ENCODE measurements around the gene NTF3. TPM values are rescaled to one million over a fixed set of nuclear protein-coding genes. Genes with fewer than 3 reads are reported as not detected.

Gene NTF3
- total and polyA plus RNA-seq, 2 donors (not counting 1 experiment from before 2014, with no cell fraction given) = not detected

DNA sequence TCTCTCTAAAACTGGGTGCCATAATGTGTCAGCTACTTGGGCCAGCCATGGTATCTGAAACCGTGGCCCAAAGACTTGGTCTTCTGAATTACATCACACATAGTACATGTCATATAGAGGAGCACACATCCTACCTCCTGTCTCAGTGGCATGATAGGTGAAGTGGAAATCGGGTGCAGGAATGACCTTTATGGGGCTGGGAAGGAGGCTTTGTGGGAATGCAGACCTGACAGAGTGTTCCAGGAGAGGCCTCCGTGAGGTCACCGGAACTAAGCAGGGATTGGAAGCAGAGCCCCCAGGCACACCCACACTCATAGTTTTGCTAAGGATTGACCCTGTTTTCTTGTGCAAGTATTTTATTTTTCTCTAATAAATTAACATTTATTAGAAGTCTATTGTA lies 82.6 kb downstream of the NTF3 start:
- Mint-ChIP-seq H3K9me3 (ENCODE audit: insufficient read depth) (no peaks in the 10 kb centered on the region), H3K27me3 (peaks cover 14% of the 10 kb centered on the region), H3K4me3 (no peak overlapping the region), H3K4me1 (no peaks in the 10 kb centered on the region), H3K27ac (no peak overlapping the region)
- no peak for TF ChIP-seq EZH2 (IDR thresholded peaks at IDR 0.05; ENCODE audit: borderline replicate concordance, insufficient read depth, low read depth, low read length, poor library complexity, severe bottlenecking)
- TF ChIP-seq, protein P1, sequence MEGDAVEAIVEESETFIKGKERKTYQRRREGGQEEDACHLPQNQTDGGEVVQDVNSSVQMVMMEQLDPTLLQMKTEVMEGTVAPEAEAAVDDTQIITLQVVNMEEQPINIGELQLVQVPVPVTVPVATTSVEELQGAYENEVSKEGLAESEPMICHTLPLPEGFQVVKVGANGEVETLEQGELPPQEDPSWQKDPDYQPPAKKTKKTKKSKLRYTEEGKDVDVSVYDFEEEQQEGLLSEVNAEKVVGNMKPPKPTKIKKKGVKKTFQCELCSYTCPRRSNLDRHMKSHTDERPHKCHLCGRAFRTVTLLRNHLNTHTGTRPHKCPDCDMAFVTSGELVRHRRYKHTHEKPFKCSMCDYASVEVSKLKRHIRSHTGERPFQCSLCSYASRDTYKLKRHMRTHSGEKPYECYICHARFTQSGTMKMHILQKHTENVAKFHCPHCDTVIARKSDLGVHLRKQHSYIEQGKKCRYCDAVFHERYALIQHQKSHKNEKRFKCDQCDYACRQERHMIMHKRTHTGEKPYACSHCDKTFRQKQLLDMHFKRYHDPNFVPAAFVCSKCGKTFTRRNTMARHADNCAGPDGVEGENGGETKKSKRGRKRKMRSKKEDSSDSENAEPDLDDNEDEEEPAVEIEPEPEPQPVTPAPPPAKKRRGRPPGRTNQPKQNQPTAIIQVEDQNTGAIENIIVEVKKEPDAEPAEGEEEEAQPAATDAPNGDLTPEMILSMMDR (IDR thresholded peaks at IDR 0.05) = no peak
- Histone ChIP-seq H3K4me1 (ENCODE audit: control insufficient read depth in 2 of 2, insufficient read depth in 2 of 2, low read length in 2 of 2) (peaks cover 0 to 3% of the 10 kb centered on the region in 2 donors), H3K36me3 (replicated peaks in 1 of 2; ENCODE audit: control extremely low read depth in 1 of 2, control insufficient read depth in 1 of 2, extremely low read depth in 1 of 2, insufficient read depth in 2 of 2, low read length in 1 of 2) (no peaks in the 10 kb centered on the region), H3K27ac (ENCODE audit: low read length in 2 of 2) (no peak overlapping the region), H2AFZ (ENCODE audit: insufficient read depth, low read depth, low read length, poor library complexity, severe bottlenecking) (no peak overlapping the region), H3K9me3 (ENCODE audit: control extremely low read depth in 1 of 3, control insufficient read depth in 2 of 3, insufficient read depth in 1 of 3, low read length in 2 of 3) (peaks cover 0 to 10% (median 0%) of the 10 kb centered on the region in 3 donors), H3K27me3 (replicated peaks in 1 of 4; ENCODE audit: control extremely low read depth in 1 of 4, control insufficient read depth in 3 of 4, insufficient read depth in 4 of 4, low read length in 3 of 4) (peaks cover 0 to 5% (median 1%) of the 10 kb centered on the region in 4 experiments), H4K20me1 (ENCODE audit: control insufficient read depth, insufficient read depth, low read length, poor library complexity, severe bottlenecking) (no peaks in the 10 kb centered on the region), H3K9ac (ENCODE audit: low read length) (no peak overlapping the region), H3K4me2 (replicated peaks; ENCODE audit: low read depth, low read length, poor library complexity, severe bottlenecking) (no peak overlapping the region), H3K4me3 (ENCODE audit: control extremely low read depth in 1 of 5, extremely low read depth in 1 of 5, insufficient read depth in 1 of 5, low read depth in 2 of 5, low read length in 4 of 5) (no peak overlapping the region), H3K79me2 (ENCODE audit: control insufficient read depth, insufficient read depth, low read length) (no peaks in the 10 kb centered on the region)
- POLR2A ChIA-PET = no interaction called here
- ATAC-seq (ENCODE audit: low read depth) (no peak), DNase-seq (no peak)
- intact Hi-C loops (cut with micrococcal nuclease) = loop anchor here (5.0 kb wide), 1 partner anchor 492 kb away; no protein-coding TSS in a partner anchor
- CTCF ChIA-PET = no interaction called here
- 100% methylated on average over 2 of the region's 4 CpGs for WGBS (ENCODE audit: insufficient coverage)

- H3K4me3 ChIP-seq (ENCODE audit: control extremely low read depth in 1 of 5, extremely low read depth in 1 of 5, insufficient read depth in 1 of 5, low read depth in 2 of 5, low read length in 4 of 5) = no peak overlapping the region
- ChIA-PET POLR2A (no interaction called here), CTCF (no interaction called here)
- H3K27me3 Mint-ChIP-seq = peaks cover 14% of the 10 kb centered on the region
- H2AFZ ChIP-seq (ENCODE audit: insufficient read depth, low read depth, low read length, poor library complexity, severe bottlenecking) = no peak overlapping the region
- WGBS (ENCODE audit: insufficient coverage) = 100% methylated on average over 1 of the region's 1 CpG
- H3K4me1 Mint-ChIP-seq = no peaks in the 10 kb centered on the region
- no peak overlapping the region for H3K4me2 ChIP-seq (replicated peaks; ENCODE audit: low read depth, low read length, poor library complexity, severe bottlenecking)
- H3K36me3 ChIP-seq (replicated peaks in 1 of 2; ENCODE audit: control extremely low read depth in 1 of 2, control insufficient read depth in 1 of 2, extremely low read depth in 1 of 2, insufficient read depth in 2 of 2, low read length in 1 of 2) = no peaks in the 10 kb centered on the region
- H4K20me1 ChIP-seq (ENCODE audit: control insufficient read depth, insufficient read depth, low read length, poor library complexity, severe bottlenecking) = no peaks in the 10 kb centered on the region
- H3K9me3 ChIP-seq (ENCODE audit: control extremely low read depth in 1 of 3, control insufficient read depth in 2 of 3, insufficient read depth in 1 of 3, low read length in 2 of 3) = peaks cover 0 to 10% (median 0%) of the 10 kb centered on the region in 3 donors
- H3K27ac Mint-ChIP-seq = no peak overlapping the region
- no peak overlapping the region for H3K9ac ChIP-seq (ENCODE audit: low read length)
- no peaks in the 10 kb centered on the region for H3K9me3 Mint-ChIP-seq (ENCODE audit: insufficient read depth)
- ATAC-seq (ENCODE audit: low read depth) (no peak), DNase-seq (no peak)
- peaks cover 0 to 3% of the 10 kb centered on the region in 2 donors for H3K4me1 ChIP-seq (ENCODE audit: control insufficient read depth in 2 of 2, insufficient read depth in 2 of 2, low read length in 2 of 2)
- no peak for TF ChIP-seq EZH2 (IDR thresholded peaks at IDR 0.05; ENCODE audit: borderline replicate concordance, insufficient read depth, low read depth, low read length, poor library complexity, severe bottlenecking)
- TF ChIP-seq, protein P1 (IDR thresholded peaks at IDR 0.05) = no peak
- intact Hi-C loops (cut with micrococcal nuclease) = no loop called here
- H3K27me3 ChIP-seq (replicated peaks in 1 of 4; ENCODE audit: control extremely low read depth in 1 of 4, control insufficient read depth in 3 of 4, insufficient read depth in 4 of 4, low read length in 3 of 4) = peaks cover 0 to 5% (median 0%) of the 10 kb centered on the region in 4 experiments
- no peak overlapping the region for H3K27ac ChIP-seq (ENCODE audit: low read length in 2 of 2)
- no peak overlapping the region for H3K4me3 Mint-ChIP-seq
- no peaks in the 10 kb centered on the region for H3K79me2 ChIP-seq (ENCODE audit: control insufficient read depth, insufficient read depth, low read length)
Measured at GRCh38 chr12:5515458-5515857, 83.5 kb downstream of the NTF3 start.

All from B cell (primary cell).